ENCODE measurements around the gene SNTB2.
A peak's percentile ranks its signal among the peaks of the same experiment; 100 is the strongest.

Gene SNTB2

GRCh38 chr16:69187446-69188235 lies 677 bp downstream of the SNTB2 start:
- H3K27me3 ChIP-seq (ENCODE audit: control insufficient read depth in 1 of 2, insufficient read depth in 2 of 2, low read length in 2 of 2), result no peaks in the 10 kb centered on the region
- peaks cover 29% of the 10 kb centered on the region for H3K4me1 ChIP-seq (ENCODE audit: insufficient read depth, low read length)
- H3K9ac ChIP-seq (ENCODE audit: low read length), result peak overlapping the region; percentile 18
- no peaks in the 10 kb centered on the region for H3K9me3 ChIP-seq (ENCODE audit: low read length)
- H3K36me3 ChIP-seq (ENCODE audit: insufficient read depth, low read length), result no peaks in the 10 kb centered on the region
- H3K4me3 ChIP-seq (ENCODE audit: low read depth in 1 of 2, low read length in 2 of 2), result peak overlapping the region; percentile 45 to 81
- peak overlapping the region; percentile 28 for H3K27ac ChIP-seq (ENCODE audit: low read depth, low read length)

- Histone ChIP-seq H3K4me1 (ENCODE audit: insufficient read depth, low read length) (peaks cover 24% of the 10 kb centered on the region), H3K9ac (ENCODE audit: low read length) (peak overlapping the region; percentile 18)
These were observed 1.2 kb downstream of the SNTB2 start for GRCh38 chr16:69188236-69188549.

GRCh38 chr16:69188716-69189115 lies 1.8 kb downstream of the SNTB2 start:
- H3K27ac ChIP-seq (ENCODE audit: low read depth, low read length), result peak overlapping the region; percentile 28
- H3K4me1 ChIP-seq (ENCODE audit: insufficient read depth, low read length), result peaks cover 24% of the 10 kb centered on the region

More at GRCh38 chr16:69188236-69188549, 1.2 kb downstream of the SNTB2 start:
- Histone ChIP-seq H3K27ac (ENCODE audit: low read depth, low read length) (peak overlapping the region; percentile 28), H3K36me3 (ENCODE audit: insufficient read depth, low read length) (no peaks in the 10 kb centered on the region), H3K4me3 (ENCODE audit: low read depth in 1 of 2, low read length in 2 of 2) (peak overlapping the region; percentile 45 to 81), H3K9me3 (ENCODE audit: low read length) (no peaks in the 10 kb centered on the region), H3K27me3 (ENCODE audit: control insufficient read depth in 1 of 2, insufficient read depth in 2 of 2, low read length in 2 of 2) (no peaks in the 10 kb centered on the region)

GRCh38 chr16:69190046-69190588 lies 3.2 kb downstream of the SNTB2 start:
- no peaks in the 10 kb centered on the region for H3K9me3 ChIP-seq (ENCODE audit: low read length)
- no peaks in the 10 kb centered on the region for H3K27me3 ChIP-seq (ENCODE audit: control insufficient read depth in 1 of 2, insufficient read depth in 2 of 2, low read length in 2 of 2)
- H3K27ac ChIP-seq (ENCODE audit: low read depth, low read length), result no peak overlapping the region
- no peak overlapping the region for H3K4me3 ChIP-seq (ENCODE audit: low read depth in 1 of 2, low read length in 2 of 2)
- H3K4me1 ChIP-seq (ENCODE audit: insufficient read depth, low read length), result peaks cover 29% of the 10 kb centered on the region
- H3K36me3 ChIP-seq (ENCODE audit: insufficient read depth, low read length), result no peaks in the 10 kb centered on the region
- no peak overlapping the region for H3K9ac ChIP-seq (ENCODE audit: low read length)

More at GRCh38 chr16:69188716-69189115, 1.8 kb downstream of the SNTB2 start:
- Histone ChIP-seq H3K27me3 (ENCODE audit: control insufficient read depth in 1 of 2, insufficient read depth in 2 of 2, low read length in 2 of 2) (no peaks in the 10 kb centered on the region), H3K9ac (ENCODE audit: low read length) (no peak overlapping the region), H3K9me3 (ENCODE audit: low read length) (no peaks in the 10 kb centered on the region), H3K36me3 (ENCODE audit: insufficient read depth, low read length) (no peaks in the 10 kb centered on the region), H3K4me3 (ENCODE audit: low read depth in 1 of 2, low read length in 2 of 2) (peak overlapping the region; percentile 45 to 81)

- H3K4me3 ChIP-seq (ENCODE audit: low read depth in 1 of 2, low read length in 2 of 2), result no peak overlapping the region
- no peaks in the 10 kb centered on the region for H3K36me3 ChIP-seq (ENCODE audit: insufficient read depth, low read length)
- no peaks in the 10 kb centered on the region for H3K9me3 ChIP-seq (ENCODE audit: low read length)
- no peaks in the 10 kb centered on the region for H3K27me3 ChIP-seq (ENCODE audit: control insufficient read depth in 1 of 2, insufficient read depth in 2 of 2, low read length in 2 of 2)
- H3K27ac ChIP-seq (ENCODE audit: low read depth, low read length), result no peak overlapping the region
- H3K9ac ChIP-seq (ENCODE audit: low read length), result no peak overlapping the region
- H3K4me1 ChIP-seq (ENCODE audit: insufficient read depth, low read length), result peaks cover 34% of the 10 kb centered on the region
These were observed 3.6 kb downstream of the SNTB2 start for GRCh38 chr16:69190598-69190997.

- Histone ChIP-seq H3K4me3 (ENCODE audit: low read depth in 1 of 2, low read length in 2 of 2) (no peak overlapping the region), H3K27me3 (ENCODE audit: control insufficient read depth in 1 of 2, insufficient read depth in 2 of 2, low read length in 2 of 2) (no peaks in the 10 kb centered on the region), H3K9me3 (ENCODE audit: low read length) (no peaks in the 10 kb centered on the region), H3K9ac (ENCODE audit: low read length) (no peak overlapping the region), H3K27ac (ENCODE audit: low read depth, low read length) (no peak overlapping the region), H3K36me3 (ENCODE audit: insufficient read depth, low read length) (no peaks in the 10 kb centered on the region), H3K4me1 (ENCODE audit: insufficient read depth, low read length) (peaks cover 38% of the 10 kb centered on the region)
These were observed 4.2 kb downstream of the SNTB2 start for GRCh38 chr16:69191136-69191535.

GRCh38 chr16:69193855-69194254 lies 6.9 kb downstream of the SNTB2 start:
- Histone ChIP-seq H3K4me1 (ENCODE audit: insufficient read depth, low read length) (peaks cover 27% of the 10 kb centered on the region), H3K9ac (ENCODE audit: low read length) (no peak overlapping the region)

GRCh38 chr16:69194488-69194887 lies 7.5 kb downstream of the SNTB2 start:
- Histone ChIP-seq H3K9me3 (ENCODE audit: low read length) (no peaks in the 10 kb centered on the region), H3K36me3 (ENCODE audit: insufficient read depth, low read length) (no peaks in the 10 kb centered on the region), H3K9ac (ENCODE audit: low read length) (no peak overlapping the region), H3K4me3 (ENCODE audit: low read depth in 1 of 2, low read length in 2 of 2) (no peak overlapping the region), H3K27me3 (ENCODE audit: control insufficient read depth in 1 of 2, insufficient read depth in 2 of 2, low read length in 2 of 2) (no peaks in the 10 kb centered on the region), H3K27ac (ENCODE audit: low read depth, low read length) (no peak overlapping the region), H3K4me1 (ENCODE audit: insufficient read depth, low read length) (peaks cover 20% of the 10 kb centered on the region)

More at GRCh38 chr16:69193855-69194254, 6.9 kb downstream of the SNTB2 start:
- Histone ChIP-seq H3K27me3 (ENCODE audit: control insufficient read depth in 1 of 2, insufficient read depth in 2 of 2, low read length in 2 of 2) (no peaks in the 10 kb centered on the region), H3K36me3 (ENCODE audit: insufficient read depth, low read length) (no peaks in the 10 kb centered on the region), H3K9me3 (ENCODE audit: low read length) (no peaks in the 10 kb centered on the region), H3K4me3 (ENCODE audit: low read depth in 1 of 2, low read length in 2 of 2) (no peak overlapping the region), H3K27ac (ENCODE audit: low read depth, low read length) (no peak overlapping the region)

- H3K9me3 ChIP-seq (ENCODE audit: low read length), result no peaks in the 10 kb centered on the region
- H3K4me1 ChIP-seq (ENCODE audit: insufficient read depth, low read length), result peaks cover 14% of the 10 kb centered on the region
- no peak overlapping the region for H3K4me3 ChIP-seq (ENCODE audit: low read depth in 1 of 2, low read length in 2 of 2)
- H3K36me3 ChIP-seq (ENCODE audit: insufficient read depth, low read length), result no peaks in the 10 kb centered on the region
- H3K9ac ChIP-seq (ENCODE audit: low read length), result no peak overlapping the region
- H3K27ac ChIP-seq (ENCODE audit: low read depth, low read length), result no peak overlapping the region
- no peaks in the 10 kb centered on the region for H3K27me3 ChIP-seq (ENCODE audit: control insufficient read depth in 1 of 2, insufficient read depth in 2 of 2, low read length in 2 of 2)
These were observed 8.5 kb downstream of the SNTB2 start for GRCh38 chr16:69195369-69196029.

- no peaks in the 10 kb centered on the region for H3K27me3 ChIP-seq (ENCODE audit: control insufficient read depth in 1 of 2, insufficient read depth in 2 of 2, low read length in 2 of 2)
- no peak overlapping the region for H3K4me3 ChIP-seq (ENCODE audit: low read depth in 1 of 2, low read length in 2 of 2)
- H3K4me1 ChIP-seq (ENCODE audit: insufficient read depth, low read length), result peaks cover 14% of the 10 kb centered on the region
- H3K9ac ChIP-seq (ENCODE audit: low read length), result no peak overlapping the region
- no peaks in the 10 kb centered on the region for H3K36me3 ChIP-seq (ENCODE audit: insufficient read depth, low read length)
- H3K9me3 ChIP-seq (ENCODE audit: low read length), result no peaks in the 10 kb centered on the region
- H3K27ac ChIP-seq (ENCODE audit: low read depth, low read length), result no peak overlapping the region
These were observed 10.6 kb downstream of the SNTB2 start for GRCh38 chr16:69197573-69197972.

GRCh38 chr16:69199382-69199781 lies 12.4 kb downstream of the SNTB2 start:
- H3K9ac ChIP-seq (ENCODE audit: low read length), result no peak overlapping the region
- H3K4me1 ChIP-seq (ENCODE audit: insufficient read depth, low read length), result peaks cover 14% of the 10 kb centered on the region
- no peaks in the 10 kb centered on the region for H3K36me3 ChIP-seq (ENCODE audit: insufficient read depth, low read length)
- no peak overlapping the region for H3K4me3 ChIP-seq (ENCODE audit: low read depth in 1 of 2, low read length in 2 of 2)
- no peak overlapping the region for H3K27ac ChIP-seq (ENCODE audit: low read depth, low read length)
- H3K9me3 ChIP-seq (ENCODE audit: low read length), result no peaks in the 10 kb centered on the region
- no peaks in the 10 kb centered on the region for H3K27me3 ChIP-seq (ENCODE audit: control insufficient read depth in 1 of 2, insufficient read depth in 2 of 2, low read length in 2 of 2)
